Keratinocyte (primary cell): ENCODE measurements around the gene LRRC27.

Experiments
- EZH2 ChIP-seq: IDR thresholded peaks from one replicate; pipeline ENCODE4 v1.6.1; 2012; ENCODE audit warnings: inconsistent platforms, mild to moderate bottlenecking, low read length, moderate library complexity
- TF ChIP-seq, protein P1 (sequence below), 3 experiments: IDR thresholded peaks in 1 of 3; conservative IDR thresholded peaks in 1 of 3; optimal IDR thresholded peaks in 1 of 3; 2 replicates in 2 of 3; 3 replicates in 1 of 3; pipeline versions ENCODE3 to v1.5.1; 2011; ENCODE audit warnings: low read length in 3 of 3, mild to moderate bottlenecking in 3 of 3, moderate library complexity in 2 of 3, control low read depth in 1 of 3, inconsistent platforms in 1 of 3; ENCODE audit not compliant: insufficient read depth in 2 of 3; ENCODE audit errors: extremely low read depth in 1 of 3

DNA sequence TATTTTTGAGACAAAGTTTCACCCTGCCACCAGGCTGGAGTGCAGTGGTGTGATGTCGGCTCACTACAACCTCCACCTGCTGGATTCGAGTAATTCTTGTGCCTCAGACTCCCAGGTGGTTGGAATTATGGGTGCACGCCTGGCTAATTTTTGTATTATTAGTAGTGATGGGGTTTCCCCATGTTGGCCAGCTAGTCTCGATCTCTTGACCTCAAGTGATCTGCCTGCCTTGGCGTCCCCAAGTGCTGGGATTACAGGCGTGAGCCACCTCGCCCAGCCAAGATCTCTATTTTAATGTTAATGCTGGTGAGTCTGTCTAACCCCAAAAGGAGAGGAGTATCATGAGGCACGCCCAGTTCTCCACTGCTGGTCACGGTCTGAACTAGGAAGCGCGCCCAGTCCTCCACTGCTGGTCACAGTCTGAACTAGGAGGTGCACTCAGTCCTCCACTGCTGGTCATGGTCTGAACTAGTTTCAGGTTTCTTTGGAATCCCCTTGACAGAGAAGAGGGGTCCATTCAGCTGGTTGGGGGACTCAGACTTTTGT lies 5.6 kb upstream of the LRRC27 start:
- TF ChIP-seq, protein P1, sequence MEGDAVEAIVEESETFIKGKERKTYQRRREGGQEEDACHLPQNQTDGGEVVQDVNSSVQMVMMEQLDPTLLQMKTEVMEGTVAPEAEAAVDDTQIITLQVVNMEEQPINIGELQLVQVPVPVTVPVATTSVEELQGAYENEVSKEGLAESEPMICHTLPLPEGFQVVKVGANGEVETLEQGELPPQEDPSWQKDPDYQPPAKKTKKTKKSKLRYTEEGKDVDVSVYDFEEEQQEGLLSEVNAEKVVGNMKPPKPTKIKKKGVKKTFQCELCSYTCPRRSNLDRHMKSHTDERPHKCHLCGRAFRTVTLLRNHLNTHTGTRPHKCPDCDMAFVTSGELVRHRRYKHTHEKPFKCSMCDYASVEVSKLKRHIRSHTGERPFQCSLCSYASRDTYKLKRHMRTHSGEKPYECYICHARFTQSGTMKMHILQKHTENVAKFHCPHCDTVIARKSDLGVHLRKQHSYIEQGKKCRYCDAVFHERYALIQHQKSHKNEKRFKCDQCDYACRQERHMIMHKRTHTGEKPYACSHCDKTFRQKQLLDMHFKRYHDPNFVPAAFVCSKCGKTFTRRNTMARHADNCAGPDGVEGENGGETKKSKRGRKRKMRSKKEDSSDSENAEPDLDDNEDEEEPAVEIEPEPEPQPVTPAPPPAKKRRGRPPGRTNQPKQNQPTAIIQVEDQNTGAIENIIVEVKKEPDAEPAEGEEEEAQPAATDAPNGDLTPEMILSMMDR (optimal IDR thresholded peaks at IDR 0.05 in 1 of 3, IDR thresholded peaks at IDR 0.05 in 1 of 3, conservative IDR thresholded peaks at IDR 0.05 in 1 of 3; ENCODE audit: extremely low read depth in 1 of 3, insufficient read depth in 2 of 3, low read length in 3 of 3): no peak
- no peak for TF ChIP-seq EZH2
